ENCODE measurements around the gene FLRT2.

GRCh38 chr14:85687456-85687855 lies 157.5 kb downstream of the FLRT2 start:
- TF ChIP-seq MEF2D (tag; conservative IDR thresholded peaks at IDR 0.05; ENCODE audit: low read depth) = no peak
- TF ChIP-seq ESRRA (IDR thresholded peaks at IDR 0.05; ENCODE audit: borderline replicate concordance, low read depth) = no peak
- no peak for TF ChIP-seq GATA2 (CRISPR knock-in tag; IDR thresholded peaks at IDR 0.05)
- no peak for TF ChIP-seq RNF2 (IDR thresholded peaks at IDR 0.05)
- TF ChIP-seq BRF1 (IDR thresholded peaks at IDR 0.05; ENCODE audit: borderline replicate concordance, extremely low read depth, insufficient read length) = no peak
- TF ChIP-seq EP300 (IDR thresholded peaks at IDR 0.05; ENCODE audit: low read length) = no peak
- TF ChIP-seq ZBTB49 (CRISPR knock-in tag; IDR thresholded peaks at IDR 0.05; ENCODE audit: borderline replicate concordance) = no peak
- no peak for TF ChIP-seq ZNF12 (CRISPR knock-in tag; IDR thresholded peaks at IDR 0.05)
- no peak for TF ChIP-seq ZNF224 (CRISPR knock-in tag; IDR thresholded peaks at IDR 0.05)
- no peak for TF ChIP-seq FOXP4 (CRISPR knock-in tag; IDR thresholded peaks at IDR 0.05; ENCODE audit: borderline replicate concordance)
- no peak for TF ChIP-seq KLF1 (tag; IDR thresholded peaks at IDR 0.05)
- TF ChIP-seq GTF3C2 (IDR thresholded peaks at IDR 0.05; ENCODE audit: borderline replicate concordance, extremely low read depth, insufficient read length) = no peak
- TF ChIP-seq ZSCAN29 (IDR thresholded peaks at IDR 0.05) = no peak

All from K562 (cell line).